HG03025 (cell line): Measurements from ENCODE around the gene ANKRD22.
A peak's percentile ranks its signal among the peaks of the same experiment; 100 is the strongest.
"Not testable (repeated sequence)": the region's sequence is repeated elsewhere in the genome, so short reads cannot be mapped to it uniquely, and the experiment has no call there.

Source experiments
- ATAC-seq: cut with Tn5 transposase; IDR thresholded peaks from one replicate; pipeline ENCODE4 v1.9.1; 2021; ENCODE audit warnings: mild to moderate bottlenecking, moderate library complexity; ENCODE audit not compliant: unreplicated experiment, low FRiP score

The ANKRD22 gene

DNA sequence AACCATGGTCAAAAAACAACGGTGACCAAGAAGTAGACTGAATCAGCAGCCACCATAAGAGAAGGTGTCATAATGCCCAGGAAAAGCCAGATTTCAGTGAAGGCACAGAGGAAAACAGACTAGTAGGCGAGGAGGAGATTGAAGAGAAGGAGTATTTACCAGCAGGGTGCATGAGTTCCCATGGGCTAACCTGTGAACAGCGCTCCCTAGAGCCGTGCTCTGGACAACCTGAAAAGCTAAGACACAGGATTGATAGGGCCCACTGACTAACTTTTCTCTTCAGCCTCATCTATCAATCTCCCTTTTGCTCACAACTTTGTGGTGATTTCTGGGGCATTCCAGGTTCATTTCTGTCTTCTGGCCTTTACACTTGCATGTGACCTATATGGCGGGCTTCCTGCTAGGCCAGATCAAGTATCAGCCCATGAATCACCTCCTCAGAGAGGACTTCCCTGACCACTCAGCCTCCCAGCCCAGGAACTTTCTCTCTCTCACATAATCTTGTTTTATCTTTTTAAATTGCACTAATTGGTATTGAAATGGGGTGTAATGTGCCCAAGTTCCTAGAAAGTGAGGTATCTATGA lies 12.8 kb downstream of the ANKRD22 start:
- no peak for ATAC-seq

DNA sequence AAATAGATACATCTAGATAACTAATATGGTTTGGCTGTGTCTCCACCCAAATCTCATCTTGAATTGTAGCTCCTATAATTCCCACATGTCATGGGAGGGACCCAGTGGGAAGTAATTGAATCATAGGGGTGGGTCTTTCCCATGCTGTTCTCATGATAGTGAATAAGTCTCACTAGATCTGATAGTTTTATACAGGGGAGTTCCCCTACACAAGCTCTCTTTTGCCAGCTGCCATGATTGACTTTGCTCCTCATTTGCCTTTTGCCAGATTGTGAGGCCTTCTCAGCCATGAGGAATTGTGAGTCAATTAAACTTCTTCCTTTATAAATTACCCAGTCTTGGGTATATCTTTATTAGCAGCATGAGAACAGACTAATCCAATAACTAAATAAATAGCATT lies 14.0 kb downstream of the ANKRD22 start:
- not testable (repeated sequence) for ATAC-seq

GRCh38 chr10:88835910-88836221 lies 15.8 kb downstream of the ANKRD22 start:
- no peak for ATAC-seq

DNA sequence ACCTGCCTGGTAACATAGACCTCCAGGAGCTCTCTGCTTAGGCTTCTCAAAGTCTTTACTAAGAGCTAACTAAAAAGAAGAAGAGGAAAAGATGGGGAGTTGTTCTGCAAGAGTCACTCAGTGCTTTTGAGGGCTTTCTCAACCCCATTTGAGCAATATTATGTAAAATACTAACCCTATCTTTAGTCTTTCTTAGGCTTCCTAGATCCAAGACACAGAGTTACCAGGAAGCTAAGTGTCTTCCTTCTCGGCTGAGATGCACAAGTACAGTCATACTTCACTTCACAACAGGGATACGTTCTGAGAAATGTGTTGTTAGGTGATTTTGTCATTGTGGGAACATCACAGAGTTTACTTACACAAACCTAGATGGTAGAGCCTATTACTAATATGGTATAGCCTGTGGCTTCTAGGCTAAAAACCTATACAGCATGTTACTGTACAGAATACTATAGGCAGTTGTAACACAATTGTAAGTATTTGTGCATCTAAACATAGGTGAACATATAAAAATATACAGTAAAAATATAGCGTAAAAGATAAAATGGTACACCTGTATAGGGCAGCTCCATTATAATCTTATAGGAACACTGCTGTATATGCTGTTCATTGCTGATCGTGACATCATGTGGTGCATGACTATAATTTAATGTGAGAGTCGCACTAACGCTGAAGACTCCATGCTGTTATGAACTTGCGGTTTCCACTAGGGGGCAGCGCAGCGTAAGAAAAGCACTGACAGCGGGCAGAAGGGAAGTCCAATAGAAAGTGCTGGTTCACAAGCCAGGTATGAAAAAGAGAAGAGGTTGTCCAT lies 16.3 kb downstream of the ANKRD22 start:
- peak; percentile 68 for ATAC-seq

GRCh38 chr10:88833723-88834122 lies 17.9 kb downstream of the ANKRD22 start:
- no peak for ATAC-seq

GRCh38 chr10:88833156-88833555 lies 18.5 kb downstream of the ANKRD22 start:
- ATAC-seq: no peak

- no peak for ATAC-seq
These were observed 19.3 kb downstream of the ANKRD22 start for GRCh38 chr10:88832376-88832775.

GRCh38 chr10:88831709-88832108 lies 19.9 kb downstream of the ANKRD22 start:
- no peak for ATAC-seq

GRCh38 chr10:88830643-88831268 lies 20.9 kb downstream of the ANKRD22 start:
- ATAC-seq: no peak

- ATAC-seq: no peak
These were observed 23.3 kb downstream of the ANKRD22 start for GRCh38 chr10:88828310-88828709.

GRCh38 chr10:88827671-88828070 lies 24.0 kb downstream of the ANKRD22 start:
- no peak for ATAC-seq

DNA sequence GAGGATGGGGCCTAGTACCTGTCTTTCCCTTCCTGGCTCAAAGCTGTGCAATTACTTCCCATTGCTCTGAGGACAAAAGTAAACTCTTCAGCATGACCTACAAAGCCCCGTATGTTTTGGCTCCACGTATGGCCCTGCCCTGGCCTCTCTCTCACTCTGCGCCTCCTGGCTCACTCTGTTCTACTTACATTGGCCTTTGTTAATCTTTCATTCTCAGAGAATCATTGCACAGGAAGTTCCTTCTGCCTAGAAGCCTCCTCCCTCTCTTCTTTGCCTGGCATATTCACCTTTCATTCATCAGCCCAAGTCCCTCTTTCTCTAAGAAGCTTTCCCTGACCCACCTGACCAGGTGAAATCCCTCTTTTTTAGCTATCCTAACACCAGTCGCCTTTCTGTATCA lies 25.3 kb downstream of the ANKRD22 start:
- no peak for ATAC-seq

DNA sequence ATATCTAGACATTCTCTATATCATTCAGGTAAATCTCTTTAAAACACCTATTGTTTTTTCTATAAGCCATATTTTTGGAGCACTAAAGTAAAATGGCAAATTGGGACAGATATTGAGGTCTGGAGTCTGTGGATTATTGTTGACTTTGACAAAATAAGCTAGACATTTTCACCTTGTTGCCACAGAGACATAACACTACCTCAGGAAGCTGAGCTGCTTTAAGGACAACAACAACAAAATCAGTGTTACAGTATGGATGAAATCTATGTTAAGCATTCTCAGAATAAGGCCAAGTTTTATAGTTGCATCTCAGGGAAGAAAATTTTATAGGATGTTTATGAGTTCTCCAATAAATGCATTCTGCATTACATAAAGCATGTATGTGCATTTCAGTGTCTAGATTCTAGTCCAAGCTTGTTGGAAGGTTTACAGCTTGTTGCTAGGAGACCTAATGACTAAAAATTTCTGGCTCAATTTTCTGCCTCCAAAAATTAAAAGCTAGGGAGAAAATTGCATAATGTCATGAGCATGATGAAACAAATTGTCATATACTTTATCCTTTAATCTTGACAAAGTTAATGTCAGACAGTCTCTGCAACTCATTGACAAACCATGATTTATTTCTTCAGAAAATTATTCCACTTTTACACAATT lies 30.8 kb downstream of the ANKRD22 start:
- no peak for ATAC-seq

DNA sequence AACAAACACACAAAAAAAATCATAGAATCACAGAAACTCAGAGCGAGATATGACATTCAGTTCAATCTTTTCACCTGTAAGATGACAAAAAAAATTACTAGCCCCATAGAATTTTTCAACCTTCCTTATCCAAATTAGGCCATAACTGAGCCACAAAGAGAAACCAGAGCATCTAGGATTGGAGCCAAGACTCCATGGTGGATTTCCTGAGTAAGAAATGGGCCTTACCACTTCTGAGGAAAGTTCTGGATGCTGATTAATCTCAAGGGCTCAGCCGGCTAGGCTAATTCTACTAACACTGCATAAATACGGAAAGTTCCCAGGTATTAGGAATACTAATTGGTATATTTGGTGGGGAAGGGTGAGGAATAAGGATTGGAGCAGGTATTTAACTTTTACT lies 32.4 kb downstream of the ANKRD22 start:
- no peak for ATAC-seq

GRCh38 chr10:88813200-88813599 lies 38.4 kb downstream of the ANKRD22 start:
- no peak for ATAC-seq

DNA sequence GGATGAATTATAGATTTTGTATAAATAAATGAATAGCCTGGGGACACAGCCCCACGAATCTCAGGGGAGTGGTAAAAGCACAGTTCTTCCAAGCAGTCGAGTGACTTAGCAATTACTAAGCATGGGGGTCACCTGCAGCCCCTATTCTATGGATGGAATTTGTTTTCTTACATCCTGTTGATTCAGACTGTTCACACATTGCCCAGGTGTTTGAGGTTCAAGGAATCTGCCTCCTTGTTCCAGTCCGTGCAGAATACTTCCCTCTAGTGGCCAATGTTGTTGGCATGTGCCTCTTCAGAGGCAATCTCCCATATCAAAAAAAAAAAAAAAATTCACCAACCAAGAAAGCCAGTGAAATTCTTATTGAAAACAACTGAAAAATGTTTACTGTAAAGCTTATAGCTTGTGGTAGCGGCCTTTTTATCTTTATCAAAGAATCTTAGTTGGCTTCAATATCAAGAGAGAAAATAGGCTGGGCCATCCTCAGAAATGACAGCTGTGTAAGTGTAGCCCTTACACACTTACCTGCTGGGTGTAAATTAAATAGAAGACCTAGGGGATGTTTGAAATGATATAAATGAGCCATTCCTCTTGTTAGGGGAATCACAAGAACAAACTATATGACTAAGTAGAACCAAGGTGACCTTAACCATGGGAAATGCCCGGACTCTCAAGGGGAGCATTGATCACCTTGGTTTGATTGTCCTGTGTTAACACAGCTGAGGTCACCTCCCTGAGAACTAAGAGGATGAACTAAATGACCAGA lies 41.3 kb downstream of the ANKRD22 start:
- no peak for ATAC-seq

- ATAC-seq: no peak
These were observed 42.0 kb downstream of the ANKRD22 start for GRCh38 chr10:88809621-88810020.

- ATAC-seq: no peak
These were observed 45.7 kb downstream of the ANKRD22 start for GRCh38 chr10:88805924-88806323.

- ATAC-seq: no peak
These were observed 46.3 kb downstream of the ANKRD22 start for GRCh38 chr10:88805361-88805760.

GRCh38 chr10:88804083-88804812 lies 47.4 kb downstream of the ANKRD22 start:
- no peak for ATAC-seq
